HEK293 (cell line): Measurements from ENCODE around the gene ANKRD34B.

Experiments used
- YY1 ChIP-seq: fragments of 450-650 bp; formaldehyde crosslinking; IDR thresholded peaks from 2 replicates; pipeline ENCODE4 v1.5.1; 2018; ENCODE audit warnings: missing biosample characterization, missing genetic modification characterization
- ZEB2 ChIP-seq: fragments of 450-650 bp; formaldehyde crosslinking; IDR thresholded peaks from 2 replicates; pipeline ENCODE4 v1.5.1; 2016; ENCODE audit warnings: missing biosample characterization, missing genetic modification characterization
- ZNF10 ChIP-seq: fragments of 450-650 bp; formaldehyde crosslinking; IDR thresholded peaks from 2 replicates; pipeline ENCODE4 v1.5.1; 2017; ENCODE audit warnings: missing biosample characterization, missing genetic modification characterization
- ZNF510 ChIP-seq: fragments of 450-650 bp; formaldehyde crosslinking; IDR thresholded peaks from 2 replicates; pipeline ENCODE4 v1.5.1; 2018; ENCODE audit warnings: mild to moderate bottlenecking, missing genetic modification characterization, missing biosample characterization; ENCODE audit not compliant: insufficient replicate concordance
- TF ChIP-seq, protein P1 (sequence below): fragments of 450-650 bp; formaldehyde crosslinking; IDR thresholded peaks from 2 replicates; pipeline ENCODE4 v1.5.1; 2016; ENCODE audit warnings: missing biosample characterization, missing genetic modification characterization
- TF ChIP-seq, protein P2 (sequence below): fragments of 450-650 bp; formaldehyde crosslinking; IDR thresholded peaks from 2 replicates; pipeline ENCODE4 v1.5.1; 2016; ENCODE audit warnings: missing biosample characterization, missing genetic modification characterization

DNA sequence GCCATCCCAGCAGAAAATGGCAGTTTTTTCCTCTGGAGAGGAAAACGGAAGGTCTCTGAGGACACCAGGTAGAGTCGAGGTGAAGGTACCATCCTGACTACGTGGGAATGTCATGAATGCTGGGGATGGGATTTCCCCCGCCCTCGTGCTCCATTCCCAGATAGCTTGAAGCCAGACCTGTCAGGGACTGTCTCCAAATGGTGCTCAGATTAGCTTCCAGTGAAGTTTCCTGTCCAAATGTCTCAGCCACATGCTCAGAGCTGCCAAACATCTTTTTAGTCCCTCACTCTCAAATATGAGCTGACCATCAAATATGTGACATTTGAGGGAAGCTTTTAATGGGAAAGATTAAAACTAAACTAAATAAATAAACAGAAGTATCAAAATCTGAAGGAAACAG lies 7.6 kb upstream of the ANKRD34B start:
- TF ChIP-seq ZNF510 (tag by site-specific recombination) (no peak), ZNF10 (tag by site-specific recombination) (no peak), ZEB2 (tag by site-specific recombination) (no peak), YY1 (tag by site-specific recombination) (no peak)
- TF ChIP-seq, protein P1, sequence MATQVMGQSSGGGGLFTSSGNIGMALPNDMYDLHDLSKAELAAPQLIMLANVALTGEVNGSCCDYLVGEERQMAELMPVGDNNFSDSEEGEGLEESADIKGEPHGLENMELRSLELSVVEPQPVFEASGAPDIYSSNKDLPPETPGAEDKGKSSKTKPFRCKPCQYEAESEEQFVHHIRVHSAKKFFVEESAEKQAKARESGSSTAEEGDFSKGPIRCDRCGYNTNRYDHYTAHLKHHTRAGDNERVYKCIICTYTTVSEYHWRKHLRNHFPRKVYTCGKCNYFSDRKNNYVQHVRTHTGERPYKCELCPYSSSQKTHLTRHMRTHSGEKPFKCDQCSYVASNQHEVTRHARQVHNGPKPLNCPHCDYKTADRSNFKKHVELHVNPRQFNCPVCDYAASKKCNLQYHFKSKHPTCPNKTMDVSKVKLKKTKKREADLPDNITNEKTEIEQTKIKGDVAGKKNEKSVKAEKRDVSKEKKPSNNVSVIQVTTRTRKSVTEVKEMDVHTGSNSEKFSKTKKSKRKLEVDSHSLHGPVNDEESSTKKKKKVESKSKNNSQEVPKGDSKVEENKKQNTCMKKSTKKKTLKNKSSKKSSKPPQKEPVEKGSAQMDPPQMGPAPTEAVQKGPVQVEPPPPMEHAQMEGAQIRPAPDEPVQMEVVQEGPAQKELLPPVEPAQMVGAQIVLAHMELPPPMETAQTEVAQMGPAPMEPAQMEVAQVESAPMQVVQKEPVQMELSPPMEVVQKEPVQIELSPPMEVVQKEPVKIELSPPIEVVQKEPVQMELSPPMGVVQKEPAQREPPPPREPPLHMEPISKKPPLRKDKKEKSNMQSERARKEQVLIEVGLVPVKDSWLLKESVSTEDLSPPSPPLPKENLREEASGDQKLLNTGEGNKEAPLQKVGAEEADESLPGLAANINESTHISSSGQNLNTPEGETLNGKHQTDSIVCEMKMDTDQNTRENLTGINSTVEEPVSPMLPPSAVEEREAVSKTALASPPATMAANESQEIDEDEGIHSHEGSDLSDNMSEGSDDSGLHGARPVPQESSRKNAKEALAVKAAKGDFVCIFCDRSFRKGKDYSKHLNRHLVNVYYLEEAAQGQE (tag by site-specific recombination) = no peak
- TF ChIP-seq, protein P2, sequence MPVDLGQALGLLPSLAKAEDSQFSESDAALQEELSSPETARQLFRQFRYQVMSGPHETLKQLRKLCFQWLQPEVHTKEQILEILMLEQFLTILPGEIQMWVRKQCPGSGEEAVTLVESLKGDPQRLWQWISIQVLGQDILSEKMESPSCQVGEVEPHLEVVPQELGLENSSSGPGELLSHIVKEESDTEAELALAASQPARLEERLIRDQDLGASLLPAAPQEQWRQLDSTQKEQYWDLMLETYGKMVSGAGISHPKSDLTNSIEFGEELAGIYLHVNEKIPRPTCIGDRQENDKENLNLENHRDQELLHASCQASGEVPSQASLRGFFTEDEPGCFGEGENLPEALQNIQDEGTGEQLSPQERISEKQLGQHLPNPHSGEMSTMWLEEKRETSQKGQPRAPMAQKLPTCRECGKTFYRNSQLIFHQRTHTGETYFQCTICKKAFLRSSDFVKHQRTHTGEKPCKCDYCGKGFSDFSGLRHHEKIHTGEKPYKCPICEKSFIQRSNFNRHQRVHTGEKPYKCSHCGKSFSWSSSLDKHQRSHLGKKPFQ = no peak
